Kidney epithelial cell (primary cell): ENCODE results near the gene SGMS1. TPM values are rescaled to one million over a fixed set of nuclear protein-coding genes. Genes with fewer than 3 reads are reported as not detected.
"Not testable (repeated sequence)": the region's sequence is repeated elsewhere in the genome, so short reads cannot be mapped to it uniquely, and the experiment has no call there.

Source experiments
- DNase-seq: peaks from one replicate; pipeline ENCODE4 v3.0.0-alpha.2; 2010; ENCODE audit warnings: low read depth
- H3K27me3 ChIP-seq: 2 replicates; pipeline ENCODE4 v1.6.0; 2011; ENCODE audit warnings: low read length; ENCODE audit not compliant: control insufficient read depth, insufficient read depth
- H3K36me3 ChIP-seq: 2 replicates; pipeline ENCODE4 v1.5.1; 2011; ENCODE audit warnings: low read length; ENCODE audit not compliant: control insufficient read depth, insufficient read depth
- H3K4me3 ChIP-seq: 2 replicates; pipeline ENCODE4 v1.5.1; 2011; ENCODE audit warnings: low read depth, mild to moderate bottlenecking, control low read depth, low read length
- total RNA-seq: library from RNA; depleted of rRNA; stranded (reverse); fragments of >200 nt; gene quantifications from 2 replicates; pipeline ENCODE4 v1.2.3, GENCODE V29; 2015
- TF ChIP-seq, protein P1 (sequence below): IDR thresholded peaks from 2 replicates; pipeline ENCODE4 v1.5.1; 2011; ENCODE audit warnings: mild to moderate bottlenecking, moderate library complexity, low read length, control low read depth, inconsistent platforms; ENCODE audit not compliant: insufficient read depth, poor library complexity, severe bottlenecking

The SGMS1 gene
- total RNA-seq, 1 donor from 2014 or later, result 27.0 TPM

DNA sequence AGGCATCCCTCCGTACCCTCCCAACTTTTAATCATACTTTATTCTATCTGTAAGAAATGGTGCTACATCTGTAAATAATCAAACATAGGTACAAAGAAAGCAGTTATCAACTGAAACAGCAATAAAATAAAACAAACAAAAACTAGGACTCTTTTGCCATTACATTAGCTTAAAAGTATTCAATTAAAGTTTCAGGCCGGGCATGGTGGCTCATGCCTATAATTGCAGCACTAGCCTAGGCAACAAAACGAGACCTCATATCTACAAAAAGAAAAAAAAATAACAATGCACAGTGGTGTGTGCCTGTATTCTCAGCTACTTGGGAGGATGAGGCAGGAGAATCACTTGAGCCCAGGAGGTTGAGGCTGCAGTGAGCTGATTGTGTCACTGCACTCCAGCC, 161.9 kb downstream of the SGMS1 start:
- no peaks in the 10 kb centered on the region for H3K36me3 ChIP-seq
- no peaks in the 10 kb centered on the region for H3K27me3 ChIP-seq
- H3K4me3 ChIP-seq, result no peak overlapping the region
- TF ChIP-seq, protein P1, sequence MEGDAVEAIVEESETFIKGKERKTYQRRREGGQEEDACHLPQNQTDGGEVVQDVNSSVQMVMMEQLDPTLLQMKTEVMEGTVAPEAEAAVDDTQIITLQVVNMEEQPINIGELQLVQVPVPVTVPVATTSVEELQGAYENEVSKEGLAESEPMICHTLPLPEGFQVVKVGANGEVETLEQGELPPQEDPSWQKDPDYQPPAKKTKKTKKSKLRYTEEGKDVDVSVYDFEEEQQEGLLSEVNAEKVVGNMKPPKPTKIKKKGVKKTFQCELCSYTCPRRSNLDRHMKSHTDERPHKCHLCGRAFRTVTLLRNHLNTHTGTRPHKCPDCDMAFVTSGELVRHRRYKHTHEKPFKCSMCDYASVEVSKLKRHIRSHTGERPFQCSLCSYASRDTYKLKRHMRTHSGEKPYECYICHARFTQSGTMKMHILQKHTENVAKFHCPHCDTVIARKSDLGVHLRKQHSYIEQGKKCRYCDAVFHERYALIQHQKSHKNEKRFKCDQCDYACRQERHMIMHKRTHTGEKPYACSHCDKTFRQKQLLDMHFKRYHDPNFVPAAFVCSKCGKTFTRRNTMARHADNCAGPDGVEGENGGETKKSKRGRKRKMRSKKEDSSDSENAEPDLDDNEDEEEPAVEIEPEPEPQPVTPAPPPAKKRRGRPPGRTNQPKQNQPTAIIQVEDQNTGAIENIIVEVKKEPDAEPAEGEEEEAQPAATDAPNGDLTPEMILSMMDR, result no peak
- DNase-seq, result no peak

DNA sequence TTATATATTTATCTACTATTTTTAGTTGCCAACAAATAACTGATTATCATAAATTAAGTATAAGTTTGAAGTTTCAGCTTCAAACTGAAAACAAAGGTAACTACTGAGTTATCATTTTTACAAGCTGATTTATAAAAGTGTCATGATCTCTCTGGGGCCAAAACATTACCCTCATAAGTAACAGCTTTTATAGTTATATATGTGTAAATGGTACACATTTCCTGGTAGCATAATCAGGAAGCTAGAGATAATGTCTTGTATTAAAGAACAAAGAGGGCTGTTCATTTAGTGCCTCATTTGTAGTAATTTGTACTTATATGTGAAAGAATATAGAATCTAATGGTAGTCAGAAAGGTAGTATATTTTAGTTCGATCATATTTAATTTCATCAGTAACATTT, 162.6 kb downstream of the SGMS1 start:
- Histone ChIP-seq H3K27me3 (no peaks in the 10 kb centered on the region), H3K4me3 (no peak overlapping the region), H3K36me3 (no peaks in the 10 kb centered on the region)
- DNase-seq, result no peak
- TF ChIP-seq, protein P1, result no peak

DNA sequence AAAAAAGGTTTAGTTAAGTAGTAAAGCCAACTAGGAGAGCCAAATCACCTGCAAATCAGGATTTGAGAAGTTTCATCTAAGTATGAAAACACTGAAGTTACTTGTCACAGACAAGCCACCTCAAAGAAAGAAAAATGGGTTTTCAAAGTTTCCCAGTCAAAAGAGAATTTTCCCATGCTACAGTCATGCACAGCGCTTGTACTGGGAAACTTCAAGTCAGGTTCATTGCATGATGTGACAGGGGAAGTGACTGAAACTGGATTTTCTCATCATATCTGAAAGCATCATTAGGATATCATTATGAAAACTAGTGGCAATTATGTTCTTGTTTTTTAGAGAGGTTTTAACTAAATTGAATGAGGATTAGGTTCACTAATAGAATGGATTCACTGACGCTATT, 167.0 kb downstream of the SGMS1 start:
- no peaks in the 10 kb centered on the region for H3K36me3 ChIP-seq
- DNase-seq, result no peak
- TF ChIP-seq, protein P1, result no peak
- no peak overlapping the region for H3K4me3 ChIP-seq
- H3K27me3 ChIP-seq, result no peaks in the 10 kb centered on the region

DNA sequence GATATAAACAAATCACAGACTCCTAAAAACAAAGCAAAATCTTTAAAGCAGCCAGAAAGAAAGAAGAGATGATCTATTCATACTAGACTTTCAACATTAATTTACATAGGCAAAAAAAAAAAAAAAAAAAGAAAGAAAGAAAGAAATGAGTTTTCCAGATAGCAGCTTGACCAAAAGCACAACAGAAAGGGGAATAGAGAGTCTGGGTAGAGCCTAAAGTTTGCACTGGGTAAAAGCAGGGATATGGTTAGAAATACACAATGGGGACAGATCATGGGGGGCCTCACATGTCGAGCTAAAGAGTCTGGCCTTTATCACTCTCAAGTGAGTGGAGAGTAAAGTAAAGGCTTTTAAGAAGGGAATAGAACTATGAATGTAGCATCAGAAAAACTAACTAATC, 169.8 kb downstream of the SGMS1 start:
- no peak for DNase-seq
- H3K36me3 ChIP-seq, result no peaks in the 10 kb centered on the region
- H3K27me3 ChIP-seq, result no peaks in the 10 kb centered on the region
- H3K4me3 ChIP-seq, result no peak overlapping the region
- TF ChIP-seq, protein P1, result no peak

DNA sequence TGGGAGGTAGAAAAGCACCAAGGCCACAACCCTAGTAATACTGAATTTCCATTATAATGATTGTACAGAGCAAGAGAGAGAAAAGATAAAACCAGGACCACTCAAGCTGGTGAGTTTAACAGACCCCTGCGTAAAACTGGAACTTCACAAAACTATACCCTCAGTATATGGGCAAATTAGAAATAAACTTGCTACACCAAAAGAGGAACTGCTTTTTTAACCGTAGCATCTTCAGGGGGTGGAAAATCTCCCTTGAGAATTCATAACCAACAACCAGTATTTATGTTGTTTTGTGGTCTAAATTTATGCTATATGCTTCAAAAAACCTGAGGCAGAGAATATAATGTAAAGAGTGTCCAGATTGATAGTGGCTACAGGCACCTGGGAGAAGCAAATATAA, 171.2 kb downstream of the SGMS1 start:
- TF ChIP-seq, protein P1, result no peak

DNA sequence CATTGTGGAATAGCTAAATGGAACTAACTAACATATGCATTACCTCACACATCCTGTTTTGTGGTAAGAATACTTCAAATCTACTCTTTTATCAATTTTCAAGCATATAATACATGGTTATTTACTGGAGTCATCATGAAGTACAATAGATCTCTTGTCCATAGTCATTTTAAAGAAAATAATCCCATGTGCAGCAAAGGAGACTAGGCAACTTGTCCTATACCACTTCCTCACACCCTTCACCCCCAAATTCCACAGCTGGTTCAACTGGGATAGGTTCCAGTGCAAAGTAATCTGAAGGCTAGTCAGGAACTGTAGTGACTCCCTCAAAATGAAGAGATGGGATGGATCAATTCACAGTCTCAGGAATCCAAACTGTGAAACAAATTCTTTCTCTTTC, 176.1 kb downstream of the SGMS1 start:
- TF ChIP-seq, protein P1, result no peak
- Histone ChIP-seq H3K36me3 (no peaks in the 10 kb centered on the region), H3K27me3 (no peaks in the 10 kb centered on the region), H3K4me3 (no peak overlapping the region)
- no peak for DNase-seq

More for the DNA sequence above, 171.2 kb downstream of the SGMS1 start:
- DNase-seq, result no peak
- no peak overlapping the region for H3K4me3 ChIP-seq
- H3K36me3 ChIP-seq, result no peaks in the 10 kb centered on the region
- H3K27me3 ChIP-seq, result no peaks in the 10 kb centered on the region

DNA sequence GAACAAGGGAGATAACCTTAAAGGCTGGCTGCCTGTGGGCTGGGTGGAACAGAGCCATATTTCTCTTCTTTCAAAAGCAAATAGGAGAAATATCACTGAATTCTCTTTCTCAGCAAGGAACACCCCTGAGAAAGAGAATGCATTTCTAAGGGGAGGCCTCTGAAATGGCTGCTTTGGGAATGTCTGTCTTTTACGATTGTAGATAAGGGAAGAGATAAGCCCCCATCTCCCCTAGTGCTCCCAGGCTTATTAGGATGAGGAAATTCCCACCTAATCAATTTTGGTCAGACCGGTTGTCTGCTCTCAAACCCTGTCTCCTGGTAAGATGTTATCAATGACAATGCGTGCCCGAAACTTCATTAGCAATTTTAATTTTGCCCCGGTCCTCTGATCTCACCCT, 178.0 kb downstream of the SGMS1 start:
- H3K27me3 ChIP-seq, H3K36me3 ChIP-seq, DNase-seq, H3K4me3 ChIP-seq: not testable (repeated sequence)
